GM18907 (cell line): ENCODE data around the gene CFAP54.
"Not testable (repeated sequence)": the region's sequence is repeated elsewhere in the genome, so short reads cannot be mapped to it uniquely, and the experiment has no call there.

Experiments used
- ATAC-seq: cut with Tn5 transposase; IDR thresholded peaks from one replicate; pipeline ENCODE4 v1.9.1; 2021; ENCODE audit warnings: mild to moderate bottlenecking, moderate library complexity; ENCODE audit not compliant: unreplicated experiment

Gene CFAP54

GRCh38 chr12:96489392-96490056, at the start of gene CFAP54:
Gene CFAP54, plus strand, starts transcription at chr12:96489577. Its CDS starts 33 bp downstream, at chr12:96489610.
- ATAC-seq, result peak; percentile 99

- ATAC-seq, result no peak
Observed at GRCh38 chr12:96441816-96442215, 47.6 kb upstream of the CFAP54 start.

GRCh38 chr12:96442906-96443305, 46.5 kb upstream of the CFAP54 start:
- ATAC-seq, result no peak

GRCh38 chr12:96444399-96444798, 45.0 kb upstream of the CFAP54 start:
- ATAC-seq, result no peak

GRCh38 chr12:96445691-96446583, 43.4 kb upstream of the CFAP54 start:
- ATAC-seq, result peak; percentile 98

GRCh38 chr12:96447256-96447655, 42.1 kb upstream of the CFAP54 start:
- ATAC-seq, result no peak

- ATAC-seq, result no peak
Observed at GRCh38 chr12:96448300-96448699, 41.1 kb upstream of the CFAP54 start.

- no peak for ATAC-seq
Observed at GRCh38 chr12:96452261-96452922, 37.0 kb upstream of the CFAP54 start.

- no peak for ATAC-seq
Observed at GRCh38 chr12:96454396-96454795, 35.0 kb upstream of the CFAP54 start.

GRCh38 chr12:96456265-96456974, 33.0 kb upstream of the CFAP54 start:
- peak; percentile 88 for ATAC-seq

GRCh38 chr12:96457191-96457930, 32.0 kb upstream of the CFAP54 start:
- peak; percentile 19 for ATAC-seq

GRCh38 chr12:96459281-96459680, 30.1 kb upstream of the CFAP54 start:
- ATAC-seq, result not testable (repeated sequence)

GRCh38 chr12:96462571-96463280, 26.7 kb upstream of the CFAP54 start:
- no peak for ATAC-seq

GRCh38 chr12:96465896-96466295, 23.5 kb upstream of the CFAP54 start:
- no peak for ATAC-seq

GRCh38 chr12:96466939-96467751, 22.2 kb upstream of the CFAP54 start:
- ATAC-seq, result no peak

- ATAC-seq, result no peak
Observed at GRCh38 chr12:96471368-96472050, 17.9 kb upstream of the CFAP54 start.

- ATAC-seq, result no peak
Observed at GRCh38 chr12:96472384-96472783, 17.0 kb upstream of the CFAP54 start.

- ATAC-seq, result no peak
Observed at GRCh38 chr12:96473394-96474093, 15.8 kb upstream of the CFAP54 start.
